GM21381 (cell line): Measurements from ENCODE around the gene ATP4A.

ENCODE experiments used
- ATAC-seq: cut with Tn5 transposase; IDR thresholded peaks from one replicate; pipeline ENCODE4 v1.9.1; 2021; ENCODE audit warnings: mild to moderate bottlenecking, moderate library complexity; ENCODE audit not compliant: unreplicated experiment

ATP4A gene

DNA sequence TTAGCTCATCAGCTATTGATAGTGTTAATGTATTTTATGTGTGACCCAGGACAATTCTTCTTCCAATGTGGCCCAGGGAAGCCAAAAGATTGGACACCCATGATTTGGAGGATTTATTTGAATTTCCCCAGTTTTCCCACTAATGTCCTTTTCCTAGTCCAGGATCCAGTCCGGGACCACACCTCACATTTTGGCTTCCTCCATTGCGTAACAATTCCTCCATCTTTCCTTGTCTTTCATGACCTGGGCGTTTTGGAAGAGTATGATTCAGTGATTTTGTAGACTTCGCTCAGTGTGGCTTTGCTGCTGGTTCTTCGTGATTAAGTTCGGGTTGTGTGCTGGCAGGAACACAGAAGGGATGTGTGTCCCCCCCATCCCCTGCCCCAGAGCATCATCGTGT is 3.3 kb upstream of the ATP4A start:
- ATAC-seq, result no peak

- no peak for ATAC-seq
Observed at GRCh38 chr19:35565016-35565856, 1.8 kb upstream of the ATP4A start.

DNA sequence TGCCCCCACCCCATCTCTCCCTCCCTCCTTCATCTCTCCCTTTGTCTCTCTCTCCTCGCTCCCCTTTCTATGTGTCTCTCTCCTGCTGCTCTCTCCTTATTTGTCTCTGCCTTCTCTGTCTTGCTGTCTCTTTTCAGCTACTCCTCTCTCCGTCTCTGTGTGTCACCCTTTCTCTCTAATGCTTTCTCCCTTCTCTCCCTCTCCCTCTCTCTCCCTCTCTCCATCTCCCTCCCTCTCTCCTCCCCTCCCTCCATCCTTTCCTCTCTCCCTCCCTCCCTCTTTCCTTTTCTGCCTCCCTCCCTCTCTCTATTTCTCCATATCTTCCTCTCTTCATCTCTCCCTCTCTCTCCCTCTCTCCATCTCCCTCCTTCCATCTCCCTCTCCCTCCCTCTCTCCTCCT is 682 bp downstream of the ATP4A start:
- ATAC-seq, result no peak

DNA sequence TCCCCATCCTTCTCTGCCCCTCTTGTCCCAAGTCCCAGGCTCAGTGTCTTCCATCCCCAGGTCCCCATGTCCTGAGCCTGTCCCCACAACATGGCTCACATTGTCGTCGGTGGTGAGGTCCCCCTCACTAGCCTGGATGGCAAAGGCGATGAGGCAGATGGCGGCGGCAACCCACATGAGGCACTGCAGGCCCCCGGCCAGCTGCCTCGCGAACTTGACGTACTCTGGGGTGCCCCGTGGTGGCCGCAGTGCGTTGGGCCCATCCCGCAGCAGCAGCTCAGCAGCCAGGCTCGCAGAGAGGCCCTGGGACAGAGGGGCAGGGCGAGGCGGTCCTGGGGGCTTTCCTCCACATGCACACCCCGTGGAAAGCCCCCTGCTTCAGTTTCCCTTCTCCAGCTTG is 1.1 kb downstream of the ATP4A start:
- ATAC-seq, result no peak

DNA sequence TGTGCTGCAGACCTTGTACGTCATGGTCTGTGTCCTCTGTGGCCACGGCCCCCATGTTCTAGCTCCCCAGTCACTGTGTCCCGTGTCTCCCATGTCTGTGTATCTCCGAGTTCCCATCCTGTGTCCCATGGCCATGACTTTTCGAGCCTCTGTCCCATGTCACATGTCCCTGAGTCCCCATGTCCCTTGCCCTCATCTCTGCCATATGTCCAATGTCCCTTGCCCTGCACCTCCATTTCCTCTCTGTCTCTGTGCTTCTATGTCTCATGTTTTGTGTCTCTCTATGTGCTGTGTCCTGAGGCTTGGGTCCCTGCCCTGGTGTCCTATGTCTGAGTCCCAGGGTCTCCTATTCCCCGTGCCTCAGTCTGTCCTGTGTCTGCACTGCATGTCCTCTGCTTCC is 2.0 kb downstream of the ATP4A start:
- ATAC-seq, result no peak

DNA sequence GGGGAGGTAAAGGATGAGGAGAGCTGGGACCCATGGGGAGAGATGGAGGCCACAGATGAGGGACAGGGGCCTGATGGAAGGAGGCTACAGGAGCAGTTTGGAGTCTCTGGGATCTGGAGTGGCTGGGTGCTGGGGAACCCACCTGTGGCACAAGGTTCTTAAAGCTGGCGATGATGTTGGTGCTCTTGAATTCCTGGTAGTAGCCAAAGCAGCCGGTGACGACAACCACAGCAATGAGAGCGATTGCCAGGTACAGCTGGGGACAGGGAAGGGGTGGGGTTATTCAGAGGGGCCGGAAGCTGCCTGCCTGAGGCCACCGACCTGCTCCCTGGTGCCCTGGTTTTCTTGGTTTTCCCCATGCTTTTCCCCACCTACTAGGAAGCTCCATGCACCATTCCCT is 2.8 kb downstream of the ATP4A start:
- no peak for ATAC-seq

DNA sequence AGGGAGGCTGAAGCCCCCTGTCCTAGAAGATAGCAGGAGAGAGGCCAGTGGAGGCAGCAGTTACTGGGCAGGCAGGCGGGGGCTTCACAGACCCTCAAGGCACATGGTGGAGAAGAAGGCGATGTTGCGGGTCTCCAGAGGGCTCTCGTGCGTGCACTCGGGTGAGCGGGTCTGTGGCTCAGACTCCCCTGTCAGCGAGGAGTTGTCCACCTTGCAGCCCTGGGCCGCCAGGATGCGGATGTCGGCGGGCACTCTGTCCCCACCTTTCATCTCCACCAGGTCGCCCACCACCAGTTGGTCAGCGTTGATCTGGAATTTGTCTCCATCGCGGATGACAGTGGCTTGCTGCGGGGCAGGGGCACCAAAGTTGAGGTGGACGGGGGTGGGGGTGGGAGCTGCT is 3.2 kb downstream of the ATP4A start:
- no peak for ATAC-seq

GRCh38 chr19:35559781-35560180 is 3.7 kb downstream of the ATP4A start:
- no peak for ATAC-seq

GRCh38 chr19:35559281-35559659 is 4.2 kb downstream of the ATP4A start:
- no peak for ATAC-seq

DNA sequence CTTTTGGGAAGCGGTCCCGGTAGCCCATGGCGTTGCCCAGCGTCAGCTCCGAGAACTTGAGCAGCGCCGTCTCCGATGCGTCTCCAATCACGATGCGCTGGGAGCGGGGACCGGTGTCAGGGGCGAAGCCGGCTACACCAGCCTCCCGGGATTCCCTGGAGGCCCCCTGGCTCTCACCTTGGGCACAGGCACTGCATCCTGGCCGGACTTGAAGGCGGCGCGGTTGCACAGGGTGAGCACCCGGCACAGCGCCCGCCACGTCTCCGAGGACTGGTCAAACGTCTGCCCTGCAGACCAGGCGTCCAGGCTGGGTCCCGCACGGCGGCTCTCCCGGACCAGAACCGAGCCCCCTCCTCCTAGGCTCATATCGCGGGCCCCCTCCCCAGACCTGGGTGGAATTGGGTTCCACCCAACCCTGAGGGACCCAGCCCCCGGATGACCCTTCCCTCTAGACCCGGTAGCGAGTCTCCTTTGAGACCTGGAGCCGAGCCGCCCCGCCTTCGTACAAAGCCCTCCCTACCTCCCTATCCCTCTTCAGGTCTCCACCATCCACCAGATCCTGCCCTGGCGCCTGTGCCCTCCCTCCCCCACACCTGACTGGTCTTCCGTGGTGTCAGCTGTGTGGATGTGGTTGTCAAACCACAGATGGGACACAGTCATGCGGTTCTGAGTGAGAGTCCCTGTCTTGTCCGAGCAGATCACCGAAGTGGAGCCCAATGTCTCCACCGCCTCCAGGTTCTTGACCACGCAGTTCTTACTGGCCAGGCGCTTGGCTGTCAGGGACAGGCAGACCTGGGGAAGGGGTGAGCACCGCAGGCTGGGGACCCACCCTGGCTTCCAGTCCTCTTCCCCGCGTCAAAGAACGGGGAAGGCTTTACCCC is 4.8 kb downstream of the ATP4A start:
- ATAC-seq, result no peak

DNA sequence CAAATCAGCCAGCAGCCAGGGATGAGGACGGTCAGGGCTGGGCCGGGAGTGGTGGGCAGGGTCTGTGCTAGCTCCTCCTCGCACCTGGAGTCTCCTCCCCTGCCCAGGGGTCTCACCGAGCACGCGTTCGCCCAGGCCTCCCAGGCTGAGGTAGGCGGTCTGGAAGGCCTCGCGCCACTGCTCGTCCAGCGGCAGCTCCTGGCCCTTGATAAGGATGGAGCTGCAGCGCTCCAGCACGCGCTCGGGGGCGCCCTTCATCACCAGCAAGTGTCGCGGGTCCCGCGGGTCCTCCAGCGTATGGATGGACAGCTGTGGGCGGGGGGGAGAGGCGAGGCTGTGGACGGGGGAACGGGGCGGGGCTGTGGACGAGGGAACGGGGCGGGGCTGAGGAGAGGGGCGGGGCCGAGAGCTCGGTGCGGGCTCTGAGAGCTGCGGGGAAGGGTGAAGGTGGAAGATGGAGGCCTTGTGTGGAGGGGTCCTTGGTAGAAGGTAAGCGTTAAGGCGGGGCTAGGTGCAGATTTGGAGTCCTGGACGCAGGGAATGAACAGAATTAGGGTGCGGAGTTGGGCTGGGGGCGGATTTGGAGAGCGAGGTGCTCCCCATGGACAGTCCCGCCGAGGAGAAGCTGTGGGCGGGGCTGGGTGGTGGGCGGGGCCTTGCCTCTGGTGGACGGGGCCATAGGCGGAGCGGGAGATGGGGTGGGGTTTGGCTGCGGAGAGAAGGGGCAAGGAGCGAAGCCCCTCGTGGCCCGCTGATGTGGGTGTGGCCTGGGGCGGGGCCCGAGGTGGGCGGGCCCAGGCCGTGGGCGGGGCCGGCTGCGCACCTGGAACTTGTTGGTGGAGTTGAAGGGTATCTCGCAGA is 5.7 kb downstream of the ATP4A start:
- ATAC-seq, result no peak

DNA sequence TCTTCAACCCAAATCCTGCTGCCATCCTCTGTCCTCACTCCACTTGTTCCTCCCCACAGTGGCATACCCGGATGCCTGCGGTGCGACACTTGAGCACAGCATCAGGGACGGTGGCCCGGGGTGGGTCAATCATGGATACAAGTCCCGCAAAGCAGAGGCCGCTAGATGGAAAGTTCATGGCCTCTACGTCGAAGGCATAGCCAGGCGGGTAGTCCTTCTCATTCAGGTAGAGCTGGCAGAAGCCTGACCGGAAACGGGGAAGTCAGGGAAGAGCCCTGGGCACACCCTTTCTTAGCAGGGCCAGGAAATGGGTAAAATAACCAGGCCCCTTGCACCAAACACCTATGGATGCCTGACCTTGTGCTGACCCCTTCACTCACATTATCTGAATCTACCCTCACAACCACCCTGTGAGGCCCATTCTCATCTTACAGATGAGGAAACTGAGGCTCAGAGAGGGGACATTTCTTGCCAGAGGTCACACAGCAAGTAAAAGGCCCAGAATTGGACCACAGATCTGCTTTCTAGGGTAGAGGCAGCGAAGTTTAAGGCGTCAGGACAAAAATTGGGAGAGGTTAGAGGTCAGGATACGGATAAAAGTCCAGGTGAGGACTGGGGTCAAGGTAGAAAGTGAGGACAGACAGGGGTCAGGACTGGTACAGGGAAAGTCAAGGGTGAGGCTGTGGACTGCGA is 6.5 kb downstream of the ATP4A start:
- ATAC-seq, result no peak

- ATAC-seq, result no peak
Observed at GRCh38 chr19:35556025-35556590, 7.3 kb downstream of the ATP4A start.

DNA sequence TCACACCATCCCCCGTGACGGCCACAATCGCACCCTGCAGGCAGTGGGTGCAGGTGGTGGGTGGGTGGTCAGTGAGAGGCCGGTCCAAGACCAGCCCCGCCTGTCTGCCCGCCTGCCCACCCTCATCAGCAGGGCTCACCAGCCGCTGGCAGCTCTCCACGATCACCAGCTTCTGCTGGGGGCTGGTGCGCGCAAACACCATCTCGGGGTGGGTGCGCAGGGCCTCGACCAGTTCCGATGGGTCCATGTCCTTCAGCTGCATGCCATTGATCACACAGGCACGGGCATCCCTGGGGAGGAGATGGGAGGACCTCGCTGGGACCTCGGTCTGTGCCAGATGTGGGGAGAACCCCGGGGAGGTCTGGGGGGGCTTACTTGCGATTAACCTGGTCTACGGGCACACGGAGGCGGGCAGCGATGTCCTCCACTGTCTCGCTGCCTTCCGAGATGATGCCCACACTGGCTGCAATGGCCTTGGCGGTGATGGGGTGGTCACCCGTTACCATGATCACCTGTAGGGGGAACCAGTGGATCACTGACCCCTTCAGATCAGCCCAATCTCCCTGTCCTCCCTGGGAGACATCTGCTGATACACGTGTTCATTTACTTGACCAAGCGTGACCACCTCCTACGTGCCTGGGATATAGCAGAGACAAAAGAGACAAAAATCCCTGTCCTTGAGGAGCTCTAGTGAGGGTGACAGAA is 8.0 kb downstream of the ATP4A start:
- ATAC-seq, result no peak

DNA sequence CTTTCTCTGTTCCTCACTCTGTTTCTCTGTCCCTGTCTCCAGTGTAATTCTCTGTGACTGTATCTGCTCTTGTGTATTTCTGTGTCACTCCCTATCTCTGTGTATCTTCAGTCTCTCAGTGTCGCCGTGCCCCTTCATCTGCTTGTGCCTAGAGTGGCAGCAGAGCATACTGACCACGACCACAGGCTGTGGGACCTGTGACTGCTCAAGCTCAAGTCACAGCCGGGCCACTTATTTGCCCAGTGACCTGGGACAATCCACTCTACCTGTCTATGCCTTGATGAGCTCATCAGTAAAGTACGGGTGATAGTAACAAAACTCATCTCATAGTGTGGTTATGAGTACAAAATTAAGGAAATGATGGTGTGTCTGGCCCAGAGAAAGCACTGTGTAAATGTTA is 9.4 kb downstream of the ATP4A start:
- no peak for ATAC-seq

DNA sequence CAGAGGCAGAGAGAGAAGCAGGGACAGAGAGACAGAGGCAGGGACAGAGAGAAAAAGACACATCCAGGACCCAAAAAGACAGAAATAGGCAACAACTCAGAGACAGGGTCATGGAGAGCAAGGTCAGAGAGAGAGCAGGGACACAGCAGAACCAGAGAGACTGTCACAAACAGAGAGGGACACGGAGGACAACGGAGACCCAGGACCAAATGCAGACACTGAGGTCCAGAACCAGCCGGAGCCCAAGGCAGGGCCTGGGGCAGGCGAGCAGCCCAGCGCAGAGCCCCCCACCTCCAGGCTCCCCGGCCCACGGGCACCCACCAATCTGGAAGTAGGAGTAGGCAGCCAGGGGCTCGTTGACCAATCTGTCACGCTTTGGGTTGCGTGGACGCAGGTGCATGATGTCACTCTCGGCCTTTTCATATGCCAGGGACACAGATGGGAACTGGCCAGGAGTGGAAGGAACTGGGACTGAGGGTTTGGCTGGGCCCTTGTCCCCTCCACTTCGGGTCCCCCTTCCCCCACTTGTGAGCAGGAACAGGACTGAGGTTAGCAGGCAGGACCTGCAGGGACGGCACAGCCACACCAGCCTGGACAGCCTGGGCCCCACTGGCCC is 10.0 kb downstream of the ATP4A start:
- no peak for ATAC-seq

DNA sequence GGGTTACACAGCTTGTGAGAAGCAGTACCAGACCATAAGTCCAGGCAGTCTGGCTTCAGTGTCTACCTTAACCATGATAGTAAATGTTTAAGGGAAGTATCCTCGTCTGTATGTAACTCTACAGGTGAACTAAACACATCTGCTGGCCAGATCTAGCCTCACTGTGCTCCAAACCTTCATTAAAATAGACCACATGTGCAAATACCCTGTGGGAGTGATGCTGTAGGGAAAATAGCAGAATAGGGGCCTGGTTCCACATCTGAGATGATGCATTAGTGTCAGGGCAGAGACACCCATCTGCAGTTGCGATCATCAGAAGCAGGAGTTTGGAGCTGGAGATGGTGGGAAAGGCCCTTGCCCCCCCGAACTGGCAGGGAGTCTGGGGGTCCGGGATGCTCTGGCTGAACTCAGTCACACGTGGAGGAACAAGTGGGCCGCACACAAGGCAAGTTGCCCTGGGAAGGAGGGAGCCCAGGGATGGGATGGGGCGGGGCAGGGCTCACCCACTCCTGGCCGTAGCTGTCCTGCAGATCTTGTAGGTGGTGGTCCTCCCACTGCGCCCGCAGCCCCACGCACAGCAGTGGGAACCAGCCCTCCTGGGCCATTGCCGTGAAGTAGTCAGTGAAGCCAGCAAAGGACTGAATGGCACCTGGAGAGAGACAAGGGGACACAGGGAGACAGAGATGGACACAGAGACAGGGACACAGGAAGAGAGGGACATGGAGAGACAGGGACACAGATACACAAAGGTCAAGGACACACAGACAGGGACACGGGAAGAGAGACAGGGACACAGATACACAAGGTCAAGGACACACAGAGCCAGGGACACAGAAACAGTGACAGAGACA is 10.7 kb downstream of the ATP4A start:
- ATAC-seq, result no peak

- no peak for ATAC-seq
Observed at GRCh38 chr19:35551091-35551810, 12.2 kb downstream of the ATP4A start.
